T-helper 2 cell treated with Interferon-gamma antibody and Interleukin-4, amounts not matched to agents 5 μg/mL and 100 μg/mL, for 36 hours (primary cell): Measurements from ENCODE around the gene HVCN1.

Experiments
- DNase-seq: peaks from one replicate; pipeline ENCODE4 v3.0.0; 2021; ENCODE audit warnings: low spot score
- H3K27ac Mint-ChIP-seq: one replicate; pipeline ENCODE4 v1.8.0; 2021; ENCODE audit warnings: mild to moderate bottlenecking, mixed read lengths
- H3K27me3 Mint-ChIP-seq: one replicate; pipeline ENCODE4 v1.8.0; 2021; ENCODE audit warnings: low read depth, mixed read lengths
- H3K36me3 Mint-ChIP-seq: one replicate; pipeline ENCODE4 v1.8.0; 2021; ENCODE audit warnings: low read depth, mixed read lengths
- H3K4me1 Mint-ChIP-seq: one replicate; pipeline ENCODE4 v1.8.0; 2021; ENCODE audit warnings: low read depth, mixed read lengths
- H3K4me3 Mint-ChIP-seq: one replicate; pipeline ENCODE4 v1.8.0; 2022; ENCODE audit warnings: mild to moderate bottlenecking, moderate library complexity, mixed read lengths
- H3K9me3 Mint-ChIP-seq: one replicate; pipeline ENCODE4 v1.8.0; 2021; ENCODE audit warnings: mixed read lengths

The HVCN1 gene

GRCh38 chr12:110689281-110690126 lies 589 bp upstream of the HVCN1 start:
- H3K4me3 Mint-ChIP-seq: peak overlapping the region; percentile 93
- H3K4me1 Mint-ChIP-seq: peaks cover 36% of the 10 kb centered on the region
- peaks cover 16% of the 10 kb centered on the region for H3K36me3 Mint-ChIP-seq
- H3K27ac Mint-ChIP-seq: peak overlapping the region; percentile 85
- no peaks in the 10 kb centered on the region for H3K9me3 Mint-ChIP-seq
- H3K27me3 Mint-ChIP-seq: peaks cover 4% of the 10 kb centered on the region
- peak; percentile 61 for DNase-seq

DNA sequence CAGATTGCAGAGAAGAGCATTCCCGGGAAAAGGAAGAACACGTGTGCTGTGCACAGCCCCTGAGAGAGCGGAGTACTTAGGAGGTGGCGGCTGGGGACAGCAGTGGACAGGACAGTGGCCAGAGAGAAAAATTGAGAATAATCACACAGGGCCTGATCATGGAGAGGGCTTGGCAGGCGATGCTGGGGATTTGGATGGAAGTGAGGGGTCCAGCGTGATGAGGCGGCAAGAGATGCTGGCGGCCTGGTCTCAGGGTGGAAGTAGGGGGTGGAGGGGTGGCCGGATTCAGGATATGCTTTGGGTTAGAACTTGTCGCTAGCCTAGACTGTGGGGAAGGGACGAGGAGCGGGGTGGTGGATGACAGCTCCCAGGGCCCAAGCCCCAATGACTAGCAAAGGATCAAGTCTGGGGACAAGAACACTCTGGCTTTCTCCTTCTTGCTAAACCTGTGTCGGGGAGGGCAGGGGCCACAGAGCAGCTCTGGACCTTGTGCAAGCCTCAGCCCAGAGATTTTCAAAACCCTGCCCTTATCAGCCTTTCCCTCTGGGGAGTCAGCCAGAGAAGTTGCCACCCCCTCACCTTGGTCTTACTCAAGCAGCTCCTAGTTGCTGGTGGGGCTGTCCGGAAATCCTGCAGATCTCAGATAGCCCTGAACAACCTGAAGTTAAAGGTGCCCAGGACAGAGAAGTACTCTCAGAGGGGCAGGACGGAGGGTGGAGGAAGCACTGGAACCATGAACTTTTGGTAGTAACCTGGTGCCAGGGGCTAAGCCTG lies 1.3 kb downstream of the HVCN1 start:
- Mint-ChIP-seq H3K36me3 (peaks cover 22% of the 10 kb centered on the region), H3K4me1 (peaks cover 32% of the 10 kb centered on the region), H3K4me3 (peak overlapping the region; percentile 82), H3K27ac (no peak overlapping the region), H3K9me3 (no peaks in the 10 kb centered on the region), H3K27me3 (peaks cover 4% of the 10 kb centered on the region)
- DNase-seq: peak; percentile 11

- no peak overlapping the region for H3K27ac Mint-ChIP-seq
- H3K4me1 Mint-ChIP-seq: peaks cover 31% of the 10 kb centered on the region
- H3K36me3 Mint-ChIP-seq: peaks cover 24% of the 10 kb centered on the region
Measured at GRCh38 chr12:110686294-110686903, 2.5 kb downstream of the HVCN1 start.

GRCh38 chr12:110684312-110684836 lies 4.5 kb downstream of the HVCN1 start:
- H3K4me1 Mint-ChIP-seq: peaks cover 18% of the 10 kb centered on the region
- H3K36me3 Mint-ChIP-seq: peaks cover 24% of the 10 kb centered on the region
- H3K4me3 Mint-ChIP-seq: no peak overlapping the region
- DNase-seq: no peak
- peaks cover 4% of the 10 kb centered on the region for H3K27me3 Mint-ChIP-seq
- H3K9me3 Mint-ChIP-seq: no peaks in the 10 kb centered on the region
- H3K27ac Mint-ChIP-seq: no peak overlapping the region

More at GRCh38 chr12:110686294-110686903, 2.5 kb downstream of the HVCN1 start:
- H3K4me3 Mint-ChIP-seq: peak overlapping the region; percentile 82
- no peaks in the 10 kb centered on the region for H3K9me3 Mint-ChIP-seq
- peaks cover 4% of the 10 kb centered on the region for H3K27me3 Mint-ChIP-seq
- no peak for DNase-seq

- Mint-ChIP-seq H3K27ac (no peak overlapping the region), H3K4me1 (peaks cover 18% of the 10 kb centered on the region), H3K27me3 (peaks cover 4% of the 10 kb centered on the region), H3K4me3 (no peak overlapping the region), H3K36me3 (peaks cover 24% of the 10 kb centered on the region), H3K9me3 (no peaks in the 10 kb centered on the region)
- no peak for DNase-seq
Measured at GRCh38 chr12:110683888-110684287, 5.0 kb downstream of the HVCN1 start.

GRCh38 chr12:110680032-110680431 lies 8.9 kb downstream of the HVCN1 start:
- H3K4me1 Mint-ChIP-seq: peaks cover 19% of the 10 kb centered on the region
- H3K27ac Mint-ChIP-seq: no peak overlapping the region
- H3K9me3 Mint-ChIP-seq: no peaks in the 10 kb centered on the region
- no peaks in the 10 kb centered on the region for H3K27me3 Mint-ChIP-seq
- H3K4me3 Mint-ChIP-seq: no peak overlapping the region
- peaks cover 24% of the 10 kb centered on the region for H3K36me3 Mint-ChIP-seq
- DNase-seq: no peak

- Mint-ChIP-seq H3K27ac (no peak overlapping the region), H3K36me3 (peaks cover 22% of the 10 kb centered on the region), H3K9me3 (peaks cover 4% of the 10 kb centered on the region), H3K27me3 (no peaks in the 10 kb centered on the region), H3K4me1 (peaks cover 21% of the 10 kb centered on the region), H3K4me3 (no peak overlapping the region)
- no peak for DNase-seq
Measured at GRCh38 chr12:110679201-110679600, 9.7 kb downstream of the HVCN1 start.

DNA sequence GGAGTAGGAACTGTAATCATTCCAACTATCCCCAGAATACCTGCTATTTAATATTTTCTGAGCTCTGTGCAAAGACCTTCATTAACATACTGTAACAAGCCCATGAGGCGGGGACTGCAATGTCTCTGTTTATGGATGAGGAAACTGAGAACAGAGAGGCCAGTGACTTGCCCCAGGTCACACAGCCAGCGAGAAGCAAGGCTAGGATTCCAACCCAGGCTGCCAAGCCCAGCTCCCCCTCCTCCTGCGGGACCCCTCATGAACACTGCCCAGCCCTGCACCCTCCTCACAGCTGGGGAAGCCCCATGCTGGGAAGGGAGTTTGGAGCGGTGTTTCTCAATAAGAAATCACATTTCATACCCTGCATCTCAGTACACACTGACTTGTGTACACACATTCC lies 10.9 kb downstream of the HVCN1 start:
- no peak for DNase-seq
- Mint-ChIP-seq H3K27ac (no peak overlapping the region), H3K36me3 (peaks cover 24% of the 10 kb centered on the region), H3K4me3 (peak overlapping the region; percentile 48), H3K9me3 (peaks cover 4% of the 10 kb centered on the region), H3K4me1 (peaks cover 27% of the 10 kb centered on the region), H3K27me3 (no peaks in the 10 kb centered on the region)

GRCh38 chr12:110677206-110677911 lies 11.6 kb downstream of the HVCN1 start:
- H3K9me3 Mint-ChIP-seq: peaks cover 4% of the 10 kb centered on the region
- H3K4me3 Mint-ChIP-seq: peak overlapping the region; percentile 48
- no peak for DNase-seq
- peaks cover 31% of the 10 kb centered on the region for H3K4me1 Mint-ChIP-seq
- no peaks in the 10 kb centered on the region for H3K27me3 Mint-ChIP-seq
- peak overlapping the region; percentile 74 for H3K27ac Mint-ChIP-seq
- H3K36me3 Mint-ChIP-seq: peaks cover 24% of the 10 kb centered on the region

DNA sequence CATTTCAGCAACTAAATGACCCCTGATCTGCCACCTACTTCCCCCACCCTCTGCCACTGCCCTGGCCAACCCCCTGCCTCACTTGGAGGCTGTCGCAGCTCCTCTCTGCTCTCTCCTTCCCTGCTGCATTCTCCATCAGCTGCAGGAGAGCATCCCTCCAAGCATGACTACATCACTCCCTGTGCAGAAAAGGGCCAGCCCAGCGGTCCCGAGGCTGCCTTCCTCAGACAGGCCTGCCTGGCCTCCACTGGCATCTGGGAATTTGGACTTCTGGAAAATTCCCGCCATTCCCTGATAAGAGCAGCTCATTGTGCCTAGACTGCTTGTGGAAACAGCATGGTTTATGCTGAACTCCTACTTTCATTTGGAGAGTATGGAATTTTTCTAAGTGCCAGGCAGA lies 12.7 kb downstream of the HVCN1 start:
- H3K9me3 Mint-ChIP-seq: peaks cover 4% of the 10 kb centered on the region
- DNase-seq: no peak
- H3K27me3 Mint-ChIP-seq: no peaks in the 10 kb centered on the region
- H3K27ac Mint-ChIP-seq: no peak overlapping the region
- H3K4me3 Mint-ChIP-seq: no peak overlapping the region
- peaks cover 31% of the 10 kb centered on the region for H3K4me1 Mint-ChIP-seq
- H3K36me3 Mint-ChIP-seq: peaks cover 27% of the 10 kb centered on the region

GRCh38 chr12:110670161-110670701 lies 18.7 kb downstream of the HVCN1 start:
- H3K27me3 Mint-ChIP-seq: no peaks in the 10 kb centered on the region
- H3K36me3 Mint-ChIP-seq: peaks cover 43% of the 10 kb centered on the region
- DNase-seq: peak; percentile 70
- H3K4me3 Mint-ChIP-seq: peak overlapping the region; percentile 53
- peaks cover 36% of the 10 kb centered on the region for H3K4me1 Mint-ChIP-seq
- H3K9me3 Mint-ChIP-seq: peaks cover 12% of the 10 kb centered on the region
- peak overlapping the region; percentile 75 for H3K27ac Mint-ChIP-seq

DNA sequence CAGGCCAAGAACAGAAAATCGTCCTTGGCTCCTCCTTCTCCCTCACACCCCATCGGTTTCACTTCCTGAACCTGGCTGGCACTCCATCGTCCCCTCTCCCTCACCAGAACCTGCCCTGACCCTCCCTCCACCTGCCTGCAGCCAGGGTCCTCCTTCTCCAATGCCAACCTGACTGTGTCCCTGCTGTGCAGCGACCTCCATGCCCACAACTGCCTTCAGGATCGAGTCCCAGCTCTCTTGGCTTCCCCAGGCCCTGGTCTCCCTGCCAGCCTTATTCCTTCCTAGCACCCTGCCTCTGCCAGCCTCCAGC lies 19.8 kb downstream of the HVCN1 start:
- Mint-ChIP-seq H3K4me1 (peaks cover 30% of the 10 kb centered on the region), H3K36me3 (peaks cover 45% of the 10 kb centered on the region), H3K4me3 (no peak overlapping the region), H3K27me3 (no peaks in the 10 kb centered on the region), H3K27ac (peak overlapping the region; percentile 54), H3K9me3 (peaks cover 19% of the 10 kb centered on the region)
- DNase-seq: no peak

DNA sequence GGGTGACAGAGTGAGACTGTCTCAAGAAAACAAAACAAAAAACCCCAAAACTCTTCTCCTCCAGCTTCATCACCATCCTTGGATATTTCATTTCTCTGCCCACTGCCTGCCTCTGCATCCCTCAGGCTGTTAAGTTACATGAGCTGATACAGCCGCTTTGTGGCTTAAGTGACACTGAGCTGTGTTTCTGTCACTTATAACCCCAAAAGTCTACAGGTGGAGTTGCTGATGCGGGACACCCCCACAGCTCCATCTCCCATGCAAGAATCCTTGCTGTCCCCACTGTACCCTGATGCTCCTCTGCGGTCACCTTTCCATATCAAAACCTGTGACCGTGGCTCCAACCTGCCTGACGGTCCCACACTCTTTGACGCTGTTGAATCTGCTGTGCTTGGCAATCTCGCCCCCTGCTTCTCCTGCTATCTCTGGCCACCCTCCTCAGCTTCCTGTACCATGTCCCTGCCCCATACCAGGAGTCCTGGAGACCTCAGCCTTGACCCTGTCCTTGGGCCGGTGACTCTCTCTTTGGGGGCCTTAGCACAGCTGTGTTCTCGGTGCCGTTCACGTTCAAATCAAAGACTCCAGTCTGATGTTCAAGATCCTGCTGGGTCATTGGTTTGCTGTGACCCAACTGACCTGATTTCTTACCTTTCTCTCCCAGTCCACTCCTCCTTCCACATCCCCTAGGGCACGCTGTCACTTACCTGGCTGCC lies 20.3 kb downstream of the HVCN1 start:
- peaks cover 25% of the 10 kb centered on the region for H3K4me1 Mint-ChIP-seq
- peaks cover 22% of the 10 kb centered on the region for H3K9me3 Mint-ChIP-seq
- peak overlapping the region; percentile 54 for H3K27ac Mint-ChIP-seq
- H3K27me3 Mint-ChIP-seq: no peaks in the 10 kb centered on the region
- H3K36me3 Mint-ChIP-seq: peaks cover 46% of the 10 kb centered on the region
- no peak for DNase-seq
- no peak overlapping the region for H3K4me3 Mint-ChIP-seq
